Sciatic nerve (tissue), 2 donors: ENCODE results near the gene MYO1D. TPM values are rescaled to one million over a fixed set of nuclear protein-coding genes. Genes with fewer than 3 reads are reported as not detected.
A peak's percentile ranks its signal among the peaks of the same experiment; 100 is the strongest.

Experiments
- ATAC-seq: fragments of 200-7000 bp; cut with Tn5 transposase; one replicate; pipeline ENCODE4 v1.9.1; 2020; ENCODE audit warnings: mild to moderate bottlenecking, moderate library complexity
- DNase-seq: peaks from one replicate; pipeline ENCODE4 v3.0.0-alpha.2; 2020; ENCODE audit warnings: low spot score
- intact Hi-C: fragments of 100-400 bp; cut with DNase I; formaldehyde crosslinking; loops from one replicate; pipeline ENCODE4 v1.14.2; 2022
- total RNA-seq: library from RNA; stranded (reverse); fragmentation: NEBNext Ultra II Directional; extraction: Animal tissue kit (Norgen Biotek cat#: 25700); gene quantifications from one replicate; pipeline ENCODE4 v1.2.1, GENCODE V29; 2021
- donor health status: DM: no; HTN: no; CAD: no.
- donor health status: DM: no; HTN: no; CAD: no.

MYO1D gene
- total RNA-seq, 1 donor from 2014 or later = 57.8 TPM

- no peak for ATAC-seq
- intact Hi-C loops = no loop called here
- DNase-seq = no peak
These were observed 431.0 kb downstream of the MYO1D start for GRCh38 chr17:32445971-32446370.

GRCh38 chr17:32445497-32445896, 431.4 kb downstream of the MYO1D start:
- ATAC-seq (no peak), DNase-seq (no peak)
- intact Hi-C loops = no loop called here

GRCh38 chr17:32445074-32445415, 431.9 kb downstream of the MYO1D start:
- intact Hi-C loops = no loop called here
- DNase-seq (no peak), ATAC-seq (peak; percentile 16)

GRCh38 chr17:32444301-32445073, 432.4 kb downstream of the MYO1D start, which contains the start of gene PSMD11:
Gene PSMD11 (plus strand): TSS chr17:32444510. CDS start chr17:32444524, 14 bp downstream.
- ATAC-seq = peak; percentile 99
- intact Hi-C loops = no loop called here
- DNase-seq = peak; percentile 97

GRCh38 chr17:32443827-32444300, 433.1 kb downstream of the MYO1D start:
- no peak for DNase-seq
- no peak for ATAC-seq
- intact Hi-C loops = no loop called here

Other genes with a start within 250 kb of the MYO1D start
- 123 TPM for gene TMEM98, start 51.0 kb upstream of the MYO1D start, total RNA-seq
- 1.2 TPM for gene SPACA3, start 114.7 kb upstream of the MYO1D start, total RNA-seq